HepG2 (cell line): ENCODE results near the gene XPR1. TPM values are rescaled to one million over a fixed set of nuclear protein-coding genes. Genes with fewer than 3 reads are reported as not detected.

Source experiments
- ETV5 ChIP-seq: IDR thresholded peaks from 2 replicates; pipeline ENCODE4 v1.6.1; 2018; ENCODE audit warnings: missing biosample characterization, missing genetic modification reagents, inconsistent platforms, borderline replicate concordance
- FOXO1 ChIP-seq: sonication (generic); formaldehyde crosslinking; IDR thresholded peaks from 2 replicates; pipeline ENCODE4 v1.4.0; 2020; ENCODE audit warnings: missing genetic modification reagents
- KDM5B ChIP-seq: sonication (generic); formaldehyde crosslinking; IDR thresholded peaks from 2 replicates; pipeline ENCODE4 v1.4.0; 2020; ENCODE audit warnings: missing genetic modification reagents, mild to moderate bottlenecking, borderline replicate concordance
- NR2F2 ChIP-seq: IDR thresholded peaks from 2 replicates; pipeline ENCODE4 v1.6.1; 2012; ENCODE audit warnings: low read depth, inconsistent platforms, borderline replicate concordance
- PRMT3 ChIP-seq: sonication (generic); formaldehyde crosslinking; IDR thresholded peaks from 2 replicates; pipeline ENCODE4 v1.8.1; 2022; ENCODE audit warnings: low read depth, mild to moderate bottlenecking, moderate library complexity, missing genetic modification reagents, borderline replicate concordance
- TCF12 ChIP-seq, 2 experiments: fragments of 450-650 bp in 1 of 2; sonication (generic) in 1 of 2; formaldehyde crosslinking in 1 of 2; IDR thresholded peaks; 2 replicates each; pipeline versions ENCODE4 v1.6.1 to v1.8.0; 2017 to 2022; ENCODE audit warnings: antibody characterized with exemption in 1 of 2, mild to moderate bottlenecking in 1 of 2, missing genetic modification reagents in 1 of 2, moderate library complexity in 1 of 2
- WIZ ChIP-seq: sonication (generic); formaldehyde crosslinking; IDR thresholded peaks from 2 replicates; pipeline ENCODE4 v1.5.1; 2020; ENCODE audit warnings: mild to moderate bottlenecking, missing genetic modification reagents
- ZBTB38 ChIP-seq: sonication (generic); formaldehyde crosslinking; IDR thresholded peaks from 2 replicates; pipeline ENCODE4 v1.5.1; 2020; ENCODE audit warnings: mild to moderate bottlenecking, missing genetic modification reagents
- ZMYM4 ChIP-seq: sonication (generic); formaldehyde crosslinking; IDR thresholded peaks from 2 replicates; pipeline ENCODE4 v1.8.1; 2023; ENCODE audit warnings: mild to moderate bottlenecking, missing genetic modification reagents
- ZNF407 ChIP-seq: sonication (generic); formaldehyde crosslinking; IDR thresholded peaks from one replicate; pipeline ENCODE4 v1.5.1; 2020; ENCODE audit warnings: mild to moderate bottlenecking, missing genetic modification reagents; ENCODE audit errors: not compliant biosample characterization
- ZNF441 ChIP-seq: sonication (generic); formaldehyde crosslinking; IDR thresholded peaks from 2 replicates; pipeline ENCODE4 v1.7.0; 2021; ENCODE audit warnings: missing genetic modification reagents, borderline replicate concordance
- ZNF484 ChIP-seq: sonication (generic); formaldehyde crosslinking; IDR thresholded peaks from 2 replicates; pipeline ENCODE4 v1.5.1; 2020; ENCODE audit warnings: mild to moderate bottlenecking, low read depth, missing genetic modification reagents, borderline replicate concordance
- polyA plus RNA-seq, 8 experiments: library from polyadenylated mRNA; depleted of rRNA in 3 of 8; stranded (reverse) in 7 of 8; unstranded in 1 of 8; fragments of >200 nt; fragmentation: Illumina TruSeq in 4 of 8; extraction: Trizol in 4 of 8; gene quantifications; 2 replicates each; pipeline versions ENCODE4 v1.2.1 to v1.2.3, GENCODE V29; 2011 to 2016; ENCODE audit warnings: low read depth in 4 of 8, missing spikeins in 1 of 8, mixed read lengths in 1 of 8; ENCODE audit not compliant: insufficient read depth in 1 of 8
- total RNA-seq, 5 experiments: library from RNA; depleted of rRNA; stranded (reverse); fragments of >200 nt; fragmentation: Illumina TruSeq; extraction: Trizol; gene quantifications; 2 replicates each; pipeline ENCODE4 v1.2.3, GENCODE V29; 2016; ENCODE audit warnings: low read depth in 1 of 5
- TF ChIP-seq, protein P1 (sequence below): sonication (generic); formaldehyde crosslinking; IDR thresholded peaks from 2 replicates; pipeline ENCODE4 v1.9.0; 2022; ENCODE audit warnings: missing genetic modification reagents, mild to moderate bottlenecking, borderline replicate concordance
- TF ChIP-seq, protein P2 (sequence below): sonication (generic); formaldehyde crosslinking; IDR thresholded peaks from 2 replicates; pipeline ENCODE4 v1.5.0; 2020; ENCODE audit warnings: missing genetic modification reagents, mild to moderate bottlenecking, borderline replicate concordance
- TF ChIP-seq, protein P3 (sequence below): sonication (generic); formaldehyde crosslinking; IDR thresholded peaks from 2 replicates; pipeline ENCODE4 v1.8.0; 2022; ENCODE audit warnings: missing genetic modification reagents, mild to moderate bottlenecking, borderline replicate concordance
- TF ChIP-seq, protein P4 (sequence below): IDR thresholded peaks from 2 replicates; pipeline ENCODE4 v1.6.1; 2016; ENCODE audit warnings: low read depth, borderline replicate concordance

The XPR1 gene
- total and polyA plus RNA-seq, 2 of the 13 experiments (the other 11 are each of a cell fraction or from before 2014, with no cell fraction given): 22.3 to 23.6 TPM

DNA sequence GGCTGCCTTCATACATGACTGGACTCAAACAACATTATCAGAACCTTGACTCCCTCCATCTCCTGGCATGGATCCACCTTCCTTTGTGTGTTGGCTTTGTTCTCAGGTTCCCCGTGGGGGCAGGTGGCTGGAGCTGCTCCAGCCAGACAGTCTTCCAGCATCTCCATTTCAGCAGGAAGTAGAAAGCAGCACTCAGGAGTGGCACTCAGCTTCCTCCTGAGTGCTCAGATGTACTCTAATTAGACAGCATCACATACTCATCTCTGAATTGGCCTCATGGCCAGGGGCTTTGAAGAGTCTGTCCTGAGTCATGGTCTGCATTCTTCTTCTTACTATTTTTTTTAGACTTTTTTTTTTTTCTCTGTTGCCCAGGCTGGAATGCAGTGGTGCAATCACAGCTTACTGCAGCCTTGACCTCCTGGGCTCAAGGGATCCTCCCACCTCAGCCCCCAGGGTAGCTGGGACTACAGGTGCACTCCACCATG, 45.1 kb upstream of the XPR1 start (continued):
- TF ChIP-seq ZNF407 (CRISPR knock-in tag): no peak
- TF ChIP-seq, protein P1, sequence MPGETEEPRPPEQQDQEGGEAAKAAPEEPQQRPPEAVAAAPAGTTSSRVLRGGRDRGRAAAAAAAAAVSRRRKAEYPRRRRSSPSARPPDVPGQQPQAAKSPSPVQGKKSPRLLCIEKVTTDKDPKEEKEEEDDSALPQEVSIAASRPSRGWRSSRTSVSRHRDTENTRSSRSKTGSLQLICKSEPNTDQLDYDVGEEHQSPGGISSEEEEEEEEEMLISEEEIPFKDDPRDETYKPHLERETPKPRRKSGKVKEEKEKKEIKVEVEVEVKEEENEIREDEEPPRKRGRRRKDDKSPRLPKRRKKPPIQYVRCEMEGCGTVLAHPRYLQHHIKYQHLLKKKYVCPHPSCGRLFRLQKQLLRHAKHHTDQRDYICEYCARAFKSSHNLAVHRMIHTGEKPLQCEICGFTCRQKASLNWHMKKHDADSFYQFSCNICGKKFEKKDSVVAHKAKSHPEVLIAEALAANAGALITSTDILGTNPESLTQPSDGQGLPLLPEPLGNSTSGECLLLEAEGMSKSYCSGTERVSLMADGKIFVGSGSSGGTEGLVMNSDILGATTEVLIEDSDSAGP (CRISPR knock-in tag): no peak; the same call in 1 of the 2 replicates
- peak; percentile 62; the same call in 1 of the 2 replicates for TF ChIP-seq ZMYM4
- TF ChIP-seq KDM5B (CRISPR knock-in tag): no peak
- TF ChIP-seq, protein P2, sequence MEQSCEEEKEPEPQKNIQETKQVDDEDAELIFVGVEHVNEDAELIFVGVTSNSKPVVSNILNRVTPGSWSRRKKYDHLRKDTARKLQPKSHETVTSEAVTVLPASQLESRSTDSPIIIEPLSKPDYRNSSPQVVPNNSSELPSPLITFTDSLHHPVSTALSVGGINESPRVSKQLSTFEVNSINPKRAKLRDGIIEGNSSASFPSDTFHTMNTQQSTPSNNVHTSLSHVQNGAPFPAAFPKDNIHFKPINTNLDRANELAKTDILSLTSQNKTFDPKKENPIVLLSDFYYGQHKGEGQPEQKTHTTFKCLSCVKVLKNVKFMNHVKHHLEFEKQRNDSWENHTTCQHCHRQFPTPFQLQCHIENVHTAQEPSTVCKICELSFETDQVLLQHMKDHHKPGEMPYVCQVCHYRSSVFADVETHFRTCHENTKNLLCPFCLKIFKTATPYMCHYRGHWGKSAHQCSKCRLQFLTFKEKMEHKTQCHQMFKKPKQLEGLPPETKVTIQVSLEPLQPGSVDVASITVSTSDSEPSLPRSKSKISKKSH (CRISPR knock-in tag): no peak
- TF ChIP-seq ZBTB38: no peak
- TF ChIP-seq, protein P3, sequence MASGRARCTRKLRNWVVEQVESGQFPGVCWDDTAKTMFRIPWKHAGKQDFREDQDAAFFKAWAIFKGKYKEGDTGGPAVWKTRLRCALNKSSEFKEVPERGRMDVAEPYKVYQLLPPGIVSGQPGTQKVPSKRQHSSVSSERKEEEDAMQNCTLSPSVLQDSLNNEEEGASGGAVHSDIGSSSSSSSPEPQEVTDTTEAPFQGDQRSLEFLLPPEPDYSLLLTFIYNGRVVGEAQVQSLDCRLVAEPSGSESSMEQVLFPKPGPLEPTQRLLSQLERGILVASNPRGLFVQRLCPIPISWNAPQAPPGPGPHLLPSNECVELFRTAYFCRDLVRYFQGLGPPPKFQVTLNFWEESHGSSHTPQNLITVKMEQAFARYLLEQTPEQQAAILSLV (CRISPR knock-in tag): no peak
- peak; percentile 62 for TF ChIP-seq NR2F2
- no peak for TF ChIP-seq TCF12 (IDR thresholded peaks at IDR 0.05)
- TF ChIP-seq TCF12 (CRISPR knock-in tag; IDR thresholded peaks at IDR 0.05): no peak
- TF ChIP-seq, protein P4, sequence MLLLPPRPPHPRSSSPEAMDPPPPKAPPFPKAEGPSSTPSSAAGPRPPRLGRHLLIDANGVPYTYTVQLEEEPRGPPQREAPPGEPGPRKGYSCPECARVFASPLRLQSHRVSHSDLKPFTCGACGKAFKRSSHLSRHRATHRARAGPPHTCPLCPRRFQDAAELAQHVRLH (CRISPR knock-in tag): no peak
- TF ChIP-seq ZNF441: no peak
- TF ChIP-seq ETV5 (CRISPR knock-in tag): no peak; the same call in 1 of the 2 replicates
- TF ChIP-seq FOXO1 (CRISPR knock-in tag): no peak
- TF ChIP-seq WIZ (CRISPR knock-in tag): no peak
- no peak for TF ChIP-seq PRMT3 (CRISPR knock-in tag)
- no peak for TF ChIP-seq ZNF484 (CRISPR knock-in tag)
